Measurements from ENCODE around the gene ITGAL. TPM values are rescaled to one million over a fixed set of nuclear protein-coding genes. Genes with fewer than 3 reads are reported as not detected.

ITGAL gene
- total and polyA plus RNA-seq, 4 experiments from 2014 or later: 110 to 657 (median 403) TPM

DNA sequence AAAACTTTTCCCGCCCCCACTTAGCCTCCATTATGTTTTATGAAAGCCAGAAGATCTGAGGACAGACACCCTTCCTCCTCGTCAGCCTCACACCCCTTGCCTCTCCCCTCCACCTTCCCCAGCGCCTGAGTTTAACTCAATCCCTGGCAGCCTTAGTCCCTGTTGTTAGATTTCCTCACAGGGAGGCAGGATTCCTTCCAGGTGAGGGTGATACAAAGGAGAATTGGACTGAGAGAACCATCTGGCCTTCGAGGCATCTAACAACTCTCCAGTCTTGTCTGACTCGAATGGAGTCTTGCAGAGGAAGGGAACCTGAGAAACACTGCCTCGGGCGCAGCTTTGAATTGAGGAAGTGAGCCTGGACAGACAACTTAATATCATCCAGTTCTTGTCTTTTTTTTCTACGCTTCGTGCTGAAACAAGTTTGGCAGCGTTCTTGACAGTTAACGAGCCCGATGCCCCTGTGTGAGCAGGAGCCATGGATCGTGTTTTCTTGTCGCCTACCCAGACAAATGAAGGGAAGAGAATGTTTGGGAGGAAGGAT lies 55.2 kb downstream of the ITGAL start:
- H3K27ac ChIP-seq (ENCODE audit: low read depth, low read length): peak overlapping the region; percentile 72
- Mint-ChIP-seq H3K4me3 (peak overlapping the region; percentile 81 to 88 (median 85)), H3K27ac (peak overlapping the region; percentile 86 to 95 (median 89)), H3K9me3 (no peaks in the 10 kb centered on the region), H3K36me3 (peaks cover 0 to 11% of the 10 kb centered on the region in 2 donors), H3K4me1 (peaks cover 20 to 42% (median 32%) of the 10 kb centered on the region in 4 donors), H3K27me3 (no peaks in the 10 kb centered on the region)
- intact Hi-C loops (cut with micrococcal nuclease): loop anchor here (1.0 to 10.0 kb wide), 6 partner anchors 8 to 165 kb away; partner anchors contain the start of genes DCTPP1, ITGAL, SEPHS2 and ZNF764
- peaks cover 43% of the 10 kb centered on the region for H3K4me1 ChIP-seq (ENCODE audit: insufficient read depth, low read length)
- no peaks in the 10 kb centered on the region for H3K27me3 ChIP-seq (ENCODE audit: insufficient read depth, low read length)
- no peak for DNase-seq
- ChIA-PET CTCF (ENCODE audit: partially characterized antibody) (interaction anchor here (0.9 to 1.9 kb wide), 4 partner anchors 8 to 81 kb away, joined by 3 to 5 read pairs (median 4); no protein-coding TSS in a partner anchor), POLR2A (ENCODE audit: partially characterized antibody) (interaction anchor here (0.7 to 11.1 kb wide), 28 partner anchors 8 to 436 kb away, joined by 3 to 457 read pairs (median 4); partner anchors contain the start of genes DCTPP1, ITGAL, PRR14 and SEPHS2)
- no peaks in the 10 kb centered on the region for H3K36me3 ChIP-seq (ENCODE audit: insufficient read depth, low read length)
- H3K9me3 ChIP-seq (ENCODE audit: control insufficient read depth in 1 of 2, low read length in 2 of 2): no peaks in the 10 kb centered on the region
- H3K4me3 ChIP-seq (ENCODE audit: low read length in 2 of 2): peak overlapping the region in 1 of 2 donors; percentile 75

DNA sequence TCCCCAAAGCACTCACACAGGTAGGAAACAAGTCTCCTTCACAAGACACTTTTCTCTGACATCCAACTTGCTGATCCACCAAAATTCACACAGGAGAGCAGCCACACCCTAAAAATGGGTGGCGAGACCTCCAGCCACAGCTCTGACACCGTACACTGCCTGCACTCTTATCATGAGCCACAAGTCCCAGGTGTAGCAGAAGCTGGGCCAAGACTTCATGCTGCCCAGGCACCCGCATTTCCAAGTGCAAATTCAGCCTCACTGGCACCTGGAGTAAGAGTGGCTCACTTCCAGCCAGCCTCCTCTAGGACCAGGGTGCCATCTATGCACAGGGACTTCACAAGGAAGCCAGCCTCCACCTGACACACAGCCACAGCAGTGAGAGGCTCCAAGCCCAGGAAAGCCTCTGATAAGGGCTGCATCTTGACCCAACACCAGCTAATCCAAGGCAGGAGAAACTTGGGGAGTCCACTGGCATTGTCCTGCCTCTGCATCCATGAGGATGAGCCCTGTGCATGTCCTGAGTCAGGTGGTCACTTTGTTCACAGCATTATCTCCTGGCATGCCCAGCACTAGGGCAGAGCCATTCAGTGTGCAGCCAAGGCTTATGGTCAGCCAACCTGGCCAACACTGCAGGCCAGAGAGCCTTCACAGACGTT lies 56.4 kb downstream of the ITGAL start:
- CTCF ChIA-PET (ENCODE audit: partially characterized antibody): interaction anchor here (1.0 to 3.2 kb wide), 4 partner anchors 15 to 82 kb away, joined by 3 to 16 read pairs (median 4); partner anchors contain the start of gene ZNF764
- Mint-ChIP-seq H3K27ac (peak overlapping the region in 6 of 7 donors; percentile 47 to 94 (median 80)), H3K4me1 (peaks cover 21 to 47% (median 35%) of the 10 kb centered on the region in 4 donors), H3K27me3 (no peaks in the 10 kb centered on the region), H3K4me3 (peak overlapping the region in 5 of 8 donors; percentile 25 to 84 (median 36)), H3K9me3 (no peaks in the 10 kb centered on the region), H3K36me3 (peaks cover 0 to 12% of the 10 kb centered on the region in 2 donors)
- no peak overlapping the region for H3K4me3 ChIP-seq (ENCODE audit: low read length in 2 of 2)
- POLR2A ChIA-PET (ENCODE audit: partially characterized antibody): interaction anchor here (0.8 to 11.1 kb wide), 8 partner anchors 9 to 99 kb away, joined by 3 to 457 read pairs (median 12); partner anchors contain the start of genes DCTPP1, ZNF688 and ZNF764
- no peaks in the 10 kb centered on the region for H3K27me3 ChIP-seq (ENCODE audit: insufficient read depth, low read length)
- no peaks in the 10 kb centered on the region for H3K9me3 ChIP-seq (ENCODE audit: control insufficient read depth in 1 of 2, low read length in 2 of 2)
- no peak overlapping the region for H3K27ac ChIP-seq (ENCODE audit: low read depth, low read length)
- DNase-seq: no peak
- intact Hi-C loops (cut with micrococcal nuclease): loop anchor here (5.0 to 10.0 kb wide), 2 partner anchors 54 to 163 kb away; partner anchors contain the start of gene ITGAL
- H3K4me1 ChIP-seq (ENCODE audit: insufficient read depth, low read length): peaks cover 54% of the 10 kb centered on the region
- no peaks in the 10 kb centered on the region for H3K36me3 ChIP-seq (ENCODE audit: insufficient read depth, low read length)

DNA sequence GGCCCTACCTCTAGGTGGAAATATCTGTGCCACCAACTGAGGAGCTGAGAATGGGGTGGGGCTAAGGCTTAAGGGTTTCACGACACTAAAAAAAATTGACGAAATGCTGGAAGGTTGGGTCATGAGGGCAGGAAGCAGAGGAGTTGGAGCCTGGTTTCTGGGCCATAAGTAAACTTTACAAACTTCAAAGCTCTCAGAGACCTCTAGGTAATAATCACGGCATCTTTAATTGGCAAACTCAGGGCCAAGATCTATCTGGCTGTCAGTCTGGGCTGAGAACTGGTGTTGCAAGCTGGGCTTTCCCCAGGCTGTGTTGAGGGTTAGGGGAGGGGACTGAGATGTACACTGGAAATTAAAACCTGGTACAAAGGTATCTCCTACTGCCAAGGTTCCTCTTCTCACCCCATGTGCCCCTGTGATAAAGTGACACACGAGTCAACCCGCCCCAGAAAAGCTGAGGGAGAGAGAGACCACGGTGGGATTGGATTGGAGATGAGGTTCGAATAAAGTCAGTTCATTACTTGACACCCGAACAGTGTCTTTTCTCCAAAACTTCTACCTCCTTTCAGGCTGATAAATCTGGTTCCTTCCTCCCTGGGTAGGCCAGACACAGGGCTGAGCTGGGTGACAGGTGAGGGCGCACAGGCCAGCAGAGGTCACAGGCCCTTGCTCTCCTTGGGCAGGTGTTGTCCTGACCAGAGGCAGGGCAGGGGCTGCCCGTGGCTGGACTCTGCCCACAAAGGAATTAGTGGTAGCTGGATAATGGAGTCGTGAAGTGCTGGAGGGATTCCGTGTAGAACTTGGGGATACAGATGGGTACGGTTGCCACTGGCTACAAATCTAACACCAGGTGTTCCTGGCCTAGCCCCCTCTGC lies 57.9 kb downstream of the ITGAL start:
- Mint-ChIP-seq H3K36me3 (peaks cover 0 to 19% of the 10 kb centered on the region in 2 donors), H3K4me1 (peaks cover 22 to 53% (median 40%) of the 10 kb centered on the region in 4 donors), H3K4me3 (peak overlapping the region in 4 of 8 donors; percentile 12 to 41 (median 32)), H3K9me3 (no peaks in the 10 kb centered on the region), H3K27me3 (no peaks in the 10 kb centered on the region), H3K27ac (peak overlapping the region; percentile 74 to 86 (median 81))
- ChIA-PET CTCF (ENCODE audit: partially characterized antibody) (interaction anchor here (1.4 to 3.2 kb wide), 3 partner anchors 27 to 101 kb away, joined by 5 to 16 read pairs (median 5); partner anchors contain the start of genes DCTPP1 and ZNF764), POLR2A (ENCODE audit: partially characterized antibody) (interaction anchor here (0.5 to 11.1 kb wide), 9 partner anchors 13 to 68 kb away, joined by 3 to 457 read pairs (median 3); partner anchors contain the start of genes ZNF688, ZNF764 and ZNF785)
- no peaks in the 10 kb centered on the region for H3K36me3 ChIP-seq (ENCODE audit: insufficient read depth, low read length)
- H3K27me3 ChIP-seq (ENCODE audit: insufficient read depth, low read length): no peaks in the 10 kb centered on the region
- peak overlapping the region; percentile 36 for H3K27ac ChIP-seq (ENCODE audit: low read depth, low read length)
- H3K4me3 ChIP-seq (ENCODE audit: low read length in 2 of 2): no peak overlapping the region
- peaks cover 59% of the 10 kb centered on the region for H3K4me1 ChIP-seq (ENCODE audit: insufficient read depth, low read length)
- intact Hi-C loops (cut with micrococcal nuclease): no loop called here
- peak in 4 of 5 donors; percentile 53 to 64 (median 56) for DNase-seq
- no peaks in the 10 kb centered on the region for H3K9me3 ChIP-seq (ENCODE audit: control insufficient read depth in 1 of 2, low read length in 2 of 2)

DNA sequence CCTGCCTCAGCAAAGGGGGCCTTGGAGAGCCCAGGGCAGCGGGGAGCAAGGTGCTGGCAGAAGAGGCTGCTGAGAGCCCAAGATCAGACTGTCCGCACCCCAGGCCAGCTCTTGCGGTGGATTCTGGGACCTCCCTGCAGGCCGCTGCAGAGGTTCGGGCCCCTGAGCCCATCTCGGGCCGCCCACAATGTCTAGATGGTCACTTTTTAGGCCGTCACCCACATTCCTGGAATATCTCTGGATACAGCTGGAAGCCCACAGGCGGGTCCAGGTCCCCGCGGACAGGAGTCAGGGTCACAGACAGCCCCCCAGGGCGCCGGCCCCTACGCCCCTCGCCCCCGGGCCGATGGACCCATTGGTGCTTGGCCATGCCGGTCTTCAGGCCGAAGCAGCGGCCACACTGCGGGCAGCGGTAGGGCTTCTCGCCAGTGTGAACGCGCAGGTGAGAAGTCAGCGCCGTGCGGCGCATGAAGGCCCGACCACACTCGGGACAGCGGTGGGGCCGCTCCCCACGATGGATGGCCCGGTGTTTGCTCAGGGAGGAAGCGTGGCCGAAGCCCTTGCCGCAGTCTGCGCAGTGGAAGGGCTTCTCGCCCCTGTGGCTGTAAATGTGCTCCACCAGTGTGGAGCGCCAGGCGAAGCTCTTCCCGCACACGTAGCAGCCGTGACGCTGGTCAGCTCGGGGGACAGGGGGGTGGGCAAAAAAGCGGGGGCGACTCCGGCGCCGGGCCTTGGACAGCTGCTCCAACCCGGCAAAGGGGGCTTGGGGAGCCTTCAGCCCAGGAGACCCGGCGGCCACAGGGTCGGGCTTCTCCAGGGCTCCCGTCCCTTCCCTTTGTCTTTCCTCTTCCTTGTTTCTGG lies 60.0 kb downstream of the ITGAL start:
- H3K27me3 Mint-ChIP-seq: no peaks in the 10 kb centered on the region
- H3K36me3 Mint-ChIP-seq: peaks cover 0 to 15% of the 10 kb centered on the region in 2 donors
- intact Hi-C loops (cut with micrococcal nuclease): no loop called here
- no peaks in the 10 kb centered on the region for H3K27me3 ChIP-seq (ENCODE audit: insufficient read depth, low read length)
- H3K4me3 ChIP-seq (ENCODE audit: low read length in 2 of 2): no peak overlapping the region
- DNase-seq: no peak
- ChIA-PET POLR2A (ENCODE audit: partially characterized antibody) (interaction anchor here (3.3 to 11.1 kb wide), 4 partner anchors 23 to 118 kb away, joined by 16 to 457 read pairs (median 64); partner anchors contain the start of genes PRR14, ZNF688, ZNF764 and ZNF785), CTCF (ENCODE audit: partially characterized antibody) (interaction anchor here (0.8 kb wide), 1 partner anchor 83 kb away, joined by 3 read pairs; no protein-coding TSS in a partner anchor)
- no peak overlapping the region for H3K27ac ChIP-seq (ENCODE audit: low read depth, low read length)
- H3K9me3 ChIP-seq (ENCODE audit: control insufficient read depth in 1 of 2, low read length in 2 of 2): no peaks in the 10 kb centered on the region
- peaks cover 59% of the 10 kb centered on the region for H3K4me1 ChIP-seq (ENCODE audit: insufficient read depth, low read length)
- no peaks in the 10 kb centered on the region for H3K9me3 Mint-ChIP-seq
- H3K36me3 ChIP-seq (ENCODE audit: insufficient read depth, low read length): no peaks in the 10 kb centered on the region
- H3K4me1 Mint-ChIP-seq: peaks cover 26 to 64% (median 47%) of the 10 kb centered on the region in 4 donors
- peak overlapping the region in 2 of 7 donors; percentile 86 to 91 for H3K27ac Mint-ChIP-seq
- peak overlapping the region in 5 of 8 donors; percentile 55 to 99 (median 76) for H3K4me3 Mint-ChIP-seq

DNA sequence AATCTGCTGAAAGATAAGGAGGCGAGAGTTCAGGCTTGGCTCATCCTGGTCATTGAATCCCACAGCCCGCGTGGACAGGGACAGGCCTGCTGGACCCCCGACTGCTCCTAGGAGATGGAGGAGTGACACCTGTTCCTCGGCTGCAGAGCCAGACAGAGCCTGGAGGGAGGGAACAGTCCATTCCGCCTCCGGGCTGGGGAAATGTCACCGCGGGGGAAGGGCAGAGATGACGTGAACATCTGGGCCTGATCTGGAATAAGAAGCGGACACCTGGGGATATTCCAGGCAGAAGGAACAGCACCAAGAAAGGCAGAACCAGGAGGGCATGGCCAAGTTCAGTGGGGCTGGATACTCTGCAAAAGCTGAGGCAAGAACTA lies 60.6 kb downstream of the ITGAL start:
- no peak overlapping the region for H3K4me3 ChIP-seq (ENCODE audit: low read length in 2 of 2)
- H3K4me1 ChIP-seq (ENCODE audit: insufficient read depth, low read length): peaks cover 53% of the 10 kb centered on the region
- H3K36me3 ChIP-seq (ENCODE audit: insufficient read depth, low read length): no peaks in the 10 kb centered on the region
- no peaks in the 10 kb centered on the region for H3K9me3 ChIP-seq (ENCODE audit: control insufficient read depth in 1 of 2, low read length in 2 of 2)
- ChIA-PET POLR2A (ENCODE audit: partially characterized antibody) (interaction anchor here (1.4 to 11.1 kb wide), 10 partner anchors 9 to 117 kb away, joined by 6 to 457 read pairs (median 28); partner anchors contain the start of genes DCTPP1, ITGAL, PRR14 and ZNF688), CTCF (ENCODE audit: partially characterized antibody) (interaction anchor here (1.0 to 4.2 kb wide), 4 partner anchors 25 to 84 kb away, joined by 5 to 101 read pairs (median 24); partner anchors contain the start of genes ZNF688 and ZNF764)
- Mint-ChIP-seq H3K27ac (peak overlapping the region in 5 of 7 donors; percentile 15 to 92 (median 62)), H3K36me3 (peaks cover 0 to 14% of the 10 kb centered on the region in 2 donors), H3K9me3 (no peaks in the 10 kb centered on the region), H3K4me3 (peak overlapping the region; percentile 55 to 99 (median 76)), H3K27me3 (no peaks in the 10 kb centered on the region), H3K4me1 (peaks cover 20 to 58% (median 41%) of the 10 kb centered on the region in 4 donors)
- no peak for DNase-seq
- no peak overlapping the region for H3K27ac ChIP-seq (ENCODE audit: low read depth, low read length)
- H3K27me3 ChIP-seq (ENCODE audit: insufficient read depth, low read length): no peaks in the 10 kb centered on the region
- intact Hi-C loops (cut with micrococcal nuclease): no loop called here

Data from CD4-positive, alpha-beta memory T cell (primary cell).